Fibroblast of skin of left quadriceps (primary cell): ENCODE results near the gene PPIB.
"Not testable (repeated sequence)": the region's sequence is repeated elsewhere in the genome, so short reads cannot be mapped to it uniquely, and the experiment has no call there.

Experiments used
- DNase-seq, 2 experiments: peaks; one replicate each; pipeline ENCODE4 v3.0.0-alpha.2; 2013; ENCODE audit warnings: low read depth in 2 of 2

Gene PPIB

GRCh38 chr15:64141798-64142512 lies 20.9 kb downstream of the PPIB start:
- no peak for DNase-seq

- DNase-seq, result no peak
Observed at GRCh38 chr15:64138331-64138941, 24.4 kb downstream of the PPIB start.

GRCh38 chr15:64137226-64137833 lies 25.5 kb downstream of the PPIB start:
- no peak for DNase-seq

- DNase-seq, result no peak
Observed at GRCh38 chr15:64136347-64136746, 26.5 kb downstream of the PPIB start.

- DNase-seq, result no peak
Observed at GRCh38 chr15:64134345-64134829, 28.4 kb downstream of the PPIB start.

- no peak for DNase-seq
Observed at GRCh38 chr15:64133623-64134344, 29.0 kb downstream of the PPIB start.

GRCh38 chr15:64132217-64132616 lies 30.6 kb downstream of the PPIB start:
- no peak for DNase-seq

GRCh38 chr15:64131547-64131946 lies 31.3 kb downstream of the PPIB start:
- no peak for DNase-seq

GRCh38 chr15:64130159-64130558 lies 32.7 kb downstream of the PPIB start:
- no peak for DNase-seq

GRCh38 chr15:64127521-64128270 lies 35.1 kb downstream of the PPIB start:
- DNase-seq, result no peak

GRCh38 chr15:64125978-64126377 lies 36.8 kb downstream of the PPIB start:
- DNase-seq, result no peak

GRCh38 chr15:64122936-64123351 lies 39.9 kb downstream of the PPIB start:
- no peak for DNase-seq

- DNase-seq, result no peak
Observed at GRCh38 chr15:64122444-64122843, 40.4 kb downstream of the PPIB start.

GRCh38 chr15:64121614-64122013 lies 41.2 kb downstream of the PPIB start:
- DNase-seq, result no peak

GRCh38 chr15:64120322-64120721 lies 42.5 kb downstream of the PPIB start:
- DNase-seq, result not testable (repeated sequence)

- no peak for DNase-seq
Observed at GRCh38 chr15:64117759-64118487, 44.9 kb downstream of the PPIB start.

- no peak for DNase-seq
Observed at GRCh38 chr15:64112904-64113303, 49.9 kb downstream of the PPIB start.

GRCh38 chr15:64112073-64112772 lies 50.6 kb downstream of the PPIB start:
- no peak for DNase-seq

GRCh38 chr15:64111679-64112050 lies 51.2 kb downstream of the PPIB start:
- DNase-seq, result no peak

- no peak for DNase-seq
Observed at GRCh38 chr15:64110950-64111678, 51.7 kb downstream of the PPIB start.
